ENCODE data around the gene WFDC10A.

DNA sequence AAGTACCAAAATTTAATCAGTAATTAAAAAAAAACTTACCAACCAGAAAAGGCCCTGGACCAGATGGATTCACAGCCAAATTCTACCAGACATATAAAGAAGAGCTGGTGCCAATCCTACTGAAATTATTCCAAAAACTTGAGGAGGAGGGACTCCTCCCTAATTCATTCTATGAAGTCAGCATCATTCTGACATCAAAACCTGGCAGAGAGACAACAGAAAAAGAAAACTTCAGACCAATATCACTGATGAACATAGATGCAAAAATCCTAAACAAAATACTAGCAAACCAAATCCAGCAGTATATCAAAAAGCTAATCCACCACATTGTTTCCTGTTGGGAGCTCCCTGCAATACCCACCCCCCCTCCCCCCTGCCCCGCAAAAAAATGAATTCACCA is 40.6 kb downstream of the WFDC10A start, which contains the start of gene WFDC11:
- TF ChIP-seq EZH2 (IDR thresholded peaks at IDR 0.05): no peak
- TF ChIP-seq POLR2AphosphoS5 (IDR thresholded peaks at IDR 0.05; ENCODE audit: borderline replicate concordance, low read depth, low read length): no peak
